GM19463 (cell line): ENCODE measurements around the gene ARHGEF12.

Source experiments
- ATAC-seq: cut with Tn5 transposase; IDR thresholded peaks from one replicate; pipeline ENCODE4 v1.9.1; 2021; ENCODE audit warnings: mild to moderate bottlenecking, moderate library complexity; ENCODE audit not compliant: unreplicated experiment

The ARHGEF12 gene

GRCh38 chr11:120316880-120317688 lies 19.1 kb upstream of the ARHGEF12 start:
- no peak for ATAC-seq

GRCh38 chr11:120317689-120318480 lies 18.3 kb upstream of the ARHGEF12 start:
- no peak for ATAC-seq

GRCh38 chr11:120318906-120319305 lies 17.3 kb upstream of the ARHGEF12 start:
- no peak for ATAC-seq

- ATAC-seq = peak; percentile 71
These were observed 11.0 kb upstream of the ARHGEF12 start, which contains the start of gene TLCD5 for GRCh38 chr11:120324932-120325810. Gene TLCD5, plus strand, starts transcription at chr11:120325299. Its CDS starts 2,143 bp downstream, at chr11:120327442.

GRCh38 chr11:120326228-120326627 lies 10.0 kb upstream of the ARHGEF12 start:
- ATAC-seq = no peak

GRCh38 chr11:120326845-120327281 lies 9.3 kb upstream of the ARHGEF12 start:
- no peak for ATAC-seq

GRCh38 chr11:120327311-120327710 lies 8.9 kb upstream of the ARHGEF12 start:
- ATAC-seq = no peak

- no peak for ATAC-seq
These were observed 6.7 kb upstream of the ARHGEF12 start for GRCh38 chr11:120329556-120329955.

GRCh38 chr11:120330045-120330444 lies 6.2 kb upstream of the ARHGEF12 start:
- no peak for ATAC-seq

- no peak for ATAC-seq
These were observed 4.8 kb upstream of the ARHGEF12 start for GRCh38 chr11:120331301-120331996.

- ATAC-seq = no peak
These were observed 3.1 kb upstream of the ARHGEF12 start for GRCh38 chr11:120332822-120333716.

- no peak for ATAC-seq
These were observed 2.4 kb upstream of the ARHGEF12 start for GRCh38 chr11:120333801-120334200.

GRCh38 chr11:120334332-120334731 lies 1.9 kb upstream of the ARHGEF12 start:
- ATAC-seq = no peak

GRCh38 chr11:120334894-120335462 lies 1.2 kb upstream of the ARHGEF12 start:
- ATAC-seq = no peak

GRCh38 chr11:120335556-120335907 lies 681 bp upstream of the ARHGEF12 start:
- ATAC-seq = peak; percentile 15

- ATAC-seq = peak; percentile 33
These were observed 585 bp downstream of the ARHGEF12 start for GRCh38 chr11:120336641-120337354.

- ATAC-seq = no peak
These were observed 1.3 kb downstream of the ARHGEF12 start for GRCh38 chr11:120337355-120338106.
